Adrenal gland (tissue), 12 donors: ENCODE data around the gene MAPKBP1. TPM values are rescaled to one million over a fixed set of nuclear protein-coding genes. Genes with fewer than 3 reads are reported as not detected.

Source experiments
- DNase-seq, 7 donors: peaks; one replicate each; pipeline ENCODE4 v3.0.0-alpha.2; 2019 to 2020
- H3K27ac ChIP-seq, 5 donors: fragments of 200-600 bp; sonication (generic) in 4 of 5; 1 replicate in 3 of 5; 2 replicates in 2 of 5; pipeline versions ENCODE4 v1.5.1 to v1.8.0; 2016 to 2020; ENCODE audit warnings: mild to moderate bottlenecking in 1 of 5
- H3K27me3 ChIP-seq: fragments of 200-600 bp; 2 replicates; pipeline ENCODE4 v1.8.0; 2021
- H3K36me3 ChIP-seq, 2 donors: fragments of 200-600 bp; replicated peaks in 1 of 2; 1 replicate in 1 of 2; 2 replicates in 1 of 2; pipeline versions ENCODE4 v1.5.1 to v1.8.0; 2018 to 2022
- H3K4me1 ChIP-seq, 2 donors: fragments of 200-600 bp; replicated peaks in 1 of 2; 1 replicate in 1 of 2; 2 replicates in 1 of 2; pipeline versions ENCODE4 v1.5.1 to v1.8.0; 2018 to 2021
- H3K4me3 ChIP-seq, 4 donors: fragments of 200-600 bp; sonication (generic) in 3 of 4; one replicate each; pipeline ENCODE4 v1.5.1; 2016 to 2018
- H3K9me3 ChIP-seq, 3 donors: fragments of 200-600 bp; sonication (generic) in 1 of 3; replicated peaks in 1 of 3; 1 replicate in 2 of 3; 2 replicates in 1 of 3; pipeline versions ENCODE4 v1.5.1 to v1.8.0; 2016 to 2021
- POLR2A ChIP-seq, 2 donors: fragments of 450-650 bp; IDR thresholded peaks; one replicate each; pipeline ENCODE4 v1.6.1; 2017; ENCODE audit warnings: antibody characterized with exemption in 2 of 2, mild to moderate bottlenecking in 2 of 2, moderate library complexity in 1 of 2
- WGBS, 4 donors: extraction: QIAGEN DNeasy Blood & Tissue Kit in 2 of 4; methylation state at CpG; one replicate each; pipeline versions ENCODE4 v1.1.5 to v1.1.7; 2013 to 2017; 5-methylcytosine and 5-hydroxymethylcytosine counted together
- intact Hi-C, 2 donors: fragments of 100-400 bp; cut with DNase I; formaldehyde crosslinking; loops; one replicate each; pipeline versions ENCODE4 v1.14.1 to v1.15.0; 2022 to 2023
- polyA plus RNA-seq, 3 donors: library from polyadenylated mRNA; stranded (reverse); fragments of 200-250 nt in 2 of 3; fragments of 350-450 nt in 1 of 3; fragmentation: Illumina TruSeq in 1 of 3; extraction: RNeasy Lipid Tissue Mini Kit (QIAGEN cat#74804) in 1 of 3; gene quantifications; one replicate each; pipeline ENCODE4 v1.2.3, GENCODE V29; 2013 to 2014
- total RNA-seq, 9 donors: library from RNA; depleted of rRNA in 4 of 9; stranded (reverse); fragments of >200 nt in 4 of 9; fragments of 120-200 nt in 1 of 9; fragmentation: NEBNext Ultra II Directional in 1 of 9; extraction: Animal tissue kit (Norgen Biotek cat#: 25700) in 1 of 9; gene quantifications; one replicate each; pipeline versions ENCODE4 v1.1.0 to v1.2.4, GENCODE V29; 2013 to 2023
- TF ChIP-seq, protein P1 (sequence below), 6 experiments: fragments of 450-650 bp in 4 of 6; fragments of 200-600 bp in 2 of 6; sonication (generic) in 1 of 6; IDR thresholded peaks; 1 replicate in 5 of 6; 2 replicates in 1 of 6; pipeline versions ENCODE4 v1.5.1 to v1.8.0; 2016 to 2021; ENCODE audit warnings: antibody characterized with exemption in 6 of 6, mild to moderate bottlenecking in 2 of 6, moderate library complexity in 1 of 6
- donor health status: healthy with polysubstance abuse.
- donor health status: Bipolar disorder and iron deficiency.
- donor health status: DM: yes; HTN: yes; CAD: no.
- donor health status: DM: no; HTN: no; CAD: no.
- donor health status: DM: no; HTN: no; CAD: no.
- donor health status: DM: yes; HTN: yes; CAD: no.

Gene MAPKBP1
- total and polyA plus RNA-seq, 12 donors = 10.1 to 60.7 (median 22.8) TPM

DNA sequence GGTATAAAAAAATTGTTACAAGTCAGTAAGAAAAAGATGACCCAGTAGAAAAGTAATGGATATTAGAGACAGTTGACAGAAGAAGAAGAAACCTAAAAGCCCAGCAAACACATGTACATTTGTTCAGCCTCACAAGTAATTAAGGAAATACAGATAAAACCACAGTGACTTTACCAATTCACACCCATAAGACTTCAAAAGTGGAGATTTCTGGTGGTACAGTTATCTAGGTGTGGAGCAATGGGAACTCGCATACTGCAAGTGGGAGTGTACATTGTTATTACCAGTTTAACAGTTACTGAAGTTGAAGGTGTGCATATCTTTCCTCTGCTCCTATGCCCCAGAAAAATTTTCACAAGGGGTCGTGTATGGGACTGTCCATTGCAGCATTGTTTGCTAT is 18.1 kb upstream of the MAPKBP1 start:
- TF ChIP-seq, protein P1, sequence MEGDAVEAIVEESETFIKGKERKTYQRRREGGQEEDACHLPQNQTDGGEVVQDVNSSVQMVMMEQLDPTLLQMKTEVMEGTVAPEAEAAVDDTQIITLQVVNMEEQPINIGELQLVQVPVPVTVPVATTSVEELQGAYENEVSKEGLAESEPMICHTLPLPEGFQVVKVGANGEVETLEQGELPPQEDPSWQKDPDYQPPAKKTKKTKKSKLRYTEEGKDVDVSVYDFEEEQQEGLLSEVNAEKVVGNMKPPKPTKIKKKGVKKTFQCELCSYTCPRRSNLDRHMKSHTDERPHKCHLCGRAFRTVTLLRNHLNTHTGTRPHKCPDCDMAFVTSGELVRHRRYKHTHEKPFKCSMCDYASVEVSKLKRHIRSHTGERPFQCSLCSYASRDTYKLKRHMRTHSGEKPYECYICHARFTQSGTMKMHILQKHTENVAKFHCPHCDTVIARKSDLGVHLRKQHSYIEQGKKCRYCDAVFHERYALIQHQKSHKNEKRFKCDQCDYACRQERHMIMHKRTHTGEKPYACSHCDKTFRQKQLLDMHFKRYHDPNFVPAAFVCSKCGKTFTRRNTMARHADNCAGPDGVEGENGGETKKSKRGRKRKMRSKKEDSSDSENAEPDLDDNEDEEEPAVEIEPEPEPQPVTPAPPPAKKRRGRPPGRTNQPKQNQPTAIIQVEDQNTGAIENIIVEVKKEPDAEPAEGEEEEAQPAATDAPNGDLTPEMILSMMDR (IDR thresholded peaks at IDR 0.05) = no peak
- TF ChIP-seq POLR2A (IDR thresholded peaks at IDR 0.05) = no peak
- Histone ChIP-seq H3K27me3 (no peaks in the 10 kb centered on the region), H3K36me3 (peaks cover 0 to 30% of the 10 kb centered on the region in 2 donors), H3K4me3 (no peak overlapping the region), H3K27ac (no peak overlapping the region), H3K9me3 (no peaks in the 10 kb centered on the region), H3K4me1 (peaks cover 0 to 4% of the 10 kb centered on the region in 2 donors)
- 94 to 98% (median 98%) methylated on average over 2 of the region's 2 CpGs for WGBS, 4 donors
- intact Hi-C loops = no loop called here
- no peak for DNase-seq

DNA sequence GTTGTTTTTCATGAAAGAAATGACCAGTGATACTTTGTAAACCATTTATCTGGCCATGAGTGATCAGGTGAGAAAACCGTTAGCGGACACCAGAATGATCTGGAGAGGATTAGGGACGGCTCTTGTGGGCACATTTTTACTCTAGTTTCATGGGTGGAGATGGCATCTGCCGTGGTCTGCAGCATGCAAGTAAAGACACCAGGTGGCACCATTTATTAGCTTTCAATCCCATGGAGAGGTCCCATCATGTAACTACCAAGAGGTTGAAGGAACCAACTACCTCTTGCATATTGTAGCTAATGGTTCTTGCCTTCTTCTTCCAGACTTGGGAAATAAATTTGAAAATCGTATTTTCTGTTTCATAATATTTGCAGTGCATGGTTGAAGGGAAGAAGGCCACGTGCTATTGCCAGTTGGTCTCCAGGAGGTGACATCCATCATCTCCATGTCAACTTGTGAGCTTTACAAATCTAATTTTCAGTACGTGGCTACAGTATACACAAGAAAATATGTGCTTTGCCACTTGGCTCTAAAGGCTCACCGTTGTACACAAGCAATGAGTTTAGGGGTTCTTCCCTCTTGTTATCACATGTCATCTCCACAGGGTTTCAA is 1.5 kb upstream of the MAPKBP1 start:
- Histone ChIP-seq H3K9me3 (no peaks in the 10 kb centered on the region), H3K4me1 (peaks cover 26 to 44% of the 10 kb centered on the region in 2 donors), H3K27me3 (no peaks in the 10 kb centered on the region), H3K36me3 (no peaks in the 10 kb centered on the region), H3K27ac (peak overlapping the region in 3 of 5 donors; percentile 72 to 87 (median 83)), H3K4me3 (no peak overlapping the region)
- peak; percentile 37 to 80 (median 53) for DNase-seq
- intact Hi-C loops = loop anchor here (2.0 to 5.0 kb wide), 2 partner anchors 36 to 39 kb away; no protein-coding TSS in a partner anchor
- no peak for TF ChIP-seq POLR2A (IDR thresholded peaks at IDR 0.05)
- TF ChIP-seq, protein P1 (IDR thresholded peaks at IDR 0.05) = peak; percentile 29 to 80 (median 70)
- WGBS, 4 donors = 48 to 61% (median 55%) methylated on average over 8 of the region's 8 CpGs

DNA sequence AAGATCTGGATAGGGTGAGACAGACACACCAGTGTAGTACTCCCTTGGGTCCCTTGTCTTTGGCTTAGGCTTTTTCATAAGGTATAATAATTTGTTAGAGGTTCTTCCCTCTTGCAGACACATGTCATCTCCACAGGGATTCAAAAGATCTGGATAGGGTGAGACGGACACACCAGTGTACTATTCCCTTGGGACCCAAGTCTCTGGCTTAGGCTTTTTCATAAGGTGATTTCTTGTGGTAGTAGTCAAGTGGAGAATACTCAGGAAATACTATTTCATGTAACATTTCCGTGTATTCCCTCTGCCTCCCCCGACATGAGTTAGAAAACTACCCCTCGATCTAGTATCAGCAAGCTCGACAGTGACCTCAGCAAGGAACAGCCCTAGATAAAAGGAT is 954 bp upstream of the MAPKBP1 start:
- H3K27ac ChIP-seq = peak overlapping the region in 4 of 5 donors; percentile 72 to 87 (median 78)
- no peaks in the 10 kb centered on the region for H3K9me3 ChIP-seq
- WGBS, 4 donors = 24 to 31% (median 26%) methylated on average over 5 of the region's 5 CpGs
- intact Hi-C loops = loop anchor here (2.0 to 5.0 kb wide), 2 partner anchors 35 to 39 kb away; no protein-coding TSS in a partner anchor
- no peaks in the 10 kb centered on the region for H3K36me3 ChIP-seq
- DNase-seq = no peak
- TF ChIP-seq, protein P1 (IDR thresholded peaks at IDR 0.05) = no peak
- TF ChIP-seq POLR2A (IDR thresholded peaks at IDR 0.05) = no peak
- H3K4me3 ChIP-seq = peak overlapping the region in 1 of 4 donors; percentile 65
- H3K4me1 ChIP-seq = peaks cover 31 to 49% of the 10 kb centered on the region in 2 donors
- no peaks in the 10 kb centered on the region for H3K27me3 ChIP-seq

DNA sequence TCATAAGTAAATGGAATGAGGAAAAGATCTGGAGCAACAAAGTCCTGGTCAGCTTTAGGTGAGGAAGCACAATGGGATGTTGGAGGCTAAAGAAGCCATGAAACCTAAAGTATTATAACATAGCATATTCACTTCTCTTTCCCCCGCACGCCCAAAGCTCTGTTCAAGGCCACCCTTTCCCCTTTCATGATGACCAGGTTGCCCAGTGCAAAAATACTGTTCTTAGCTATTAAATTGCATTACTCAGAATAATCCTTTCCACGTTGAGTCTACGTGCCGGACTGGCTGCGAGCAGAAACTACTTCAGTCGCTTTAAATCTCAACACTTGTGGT is 589 bp upstream of the MAPKBP1 start:
- Histone ChIP-seq H3K4me1 (peaks cover 35 to 53% of the 10 kb centered on the region in 2 donors), H3K27ac (peak overlapping the region; percentile 60 to 87 (median 72))
- 0 to 8% (median 3%) methylated on average over 7 of the region's 7 CpGs for WGBS, 4 donors

More for the DNA sequence above, 589 bp upstream of the MAPKBP1 start:
- TF ChIP-seq POLR2A (IDR thresholded peaks at IDR 0.05) = no peak
- TF ChIP-seq, protein P1 (IDR thresholded peaks at IDR 0.05) = no peak
- intact Hi-C loops = loop anchor here (2.0 to 5.0 kb wide), 2 partner anchors 35 to 39 kb away; no protein-coding TSS in a partner anchor
- no peaks in the 10 kb centered on the region for H3K36me3 ChIP-seq
- peak overlapping the region in 3 of 4 donors; percentile 20 to 72 (median 65) for H3K4me3 ChIP-seq
- H3K27me3 ChIP-seq = no peaks in the 10 kb centered on the region
- H3K9me3 ChIP-seq = no peaks in the 10 kb centered on the region
- no peak for DNase-seq
